GM18519 (cell line): Measurements from ENCODE around the gene LBHD1.
"Not testable (repeated sequence)": the region's sequence is repeated elsewhere in the genome, so short reads cannot be mapped to it uniquely, and the experiment has no call there.

Source experiments
- ATAC-seq: cut with Tn5 transposase; IDR thresholded peaks from one replicate; pipeline ENCODE4 v1.9.1; 2021; ENCODE audit warnings: mild to moderate bottlenecking, moderate library complexity; ENCODE audit not compliant: unreplicated experiment, low FRiP score

LBHD1 gene

DNA sequence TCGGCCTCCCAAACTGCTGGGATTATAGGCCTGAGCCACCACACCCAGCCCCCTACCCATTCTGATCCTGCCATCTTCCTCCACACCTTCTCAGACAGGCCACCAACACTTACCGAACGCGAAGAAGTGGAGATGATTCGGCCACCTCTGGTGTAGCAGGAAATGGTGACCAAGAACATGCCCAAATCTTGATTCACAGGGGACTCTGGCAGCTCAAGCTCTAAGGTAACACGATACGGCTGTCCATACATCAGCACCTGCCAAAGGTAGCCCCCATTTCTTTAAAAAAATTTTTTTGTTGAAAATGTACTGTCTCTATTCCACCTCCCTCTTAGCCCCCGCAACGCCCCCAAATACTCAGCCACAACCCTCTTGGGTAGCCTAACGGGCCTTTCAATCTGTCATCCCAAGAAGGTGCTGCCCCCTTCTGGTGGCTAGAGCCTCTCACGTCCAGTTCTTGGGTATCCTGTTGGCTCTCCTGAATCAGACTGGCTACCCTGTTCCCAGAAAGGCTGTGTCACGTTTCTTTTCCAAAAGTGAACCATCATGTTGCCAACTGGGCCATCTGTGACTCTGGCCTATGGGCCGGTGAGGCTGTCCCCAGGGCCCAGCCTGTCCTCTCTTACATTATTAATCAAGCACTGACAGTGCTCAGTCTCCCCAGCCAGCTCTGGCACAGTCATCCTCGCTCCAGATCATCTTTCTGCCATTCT is 22.5 kb upstream of the LBHD1 start:
- no peak for ATAC-seq

GRCh38 chr11:62693624-62694023 is 21.6 kb upstream of the LBHD1 start:
- ATAC-seq = not testable (repeated sequence)

DNA sequence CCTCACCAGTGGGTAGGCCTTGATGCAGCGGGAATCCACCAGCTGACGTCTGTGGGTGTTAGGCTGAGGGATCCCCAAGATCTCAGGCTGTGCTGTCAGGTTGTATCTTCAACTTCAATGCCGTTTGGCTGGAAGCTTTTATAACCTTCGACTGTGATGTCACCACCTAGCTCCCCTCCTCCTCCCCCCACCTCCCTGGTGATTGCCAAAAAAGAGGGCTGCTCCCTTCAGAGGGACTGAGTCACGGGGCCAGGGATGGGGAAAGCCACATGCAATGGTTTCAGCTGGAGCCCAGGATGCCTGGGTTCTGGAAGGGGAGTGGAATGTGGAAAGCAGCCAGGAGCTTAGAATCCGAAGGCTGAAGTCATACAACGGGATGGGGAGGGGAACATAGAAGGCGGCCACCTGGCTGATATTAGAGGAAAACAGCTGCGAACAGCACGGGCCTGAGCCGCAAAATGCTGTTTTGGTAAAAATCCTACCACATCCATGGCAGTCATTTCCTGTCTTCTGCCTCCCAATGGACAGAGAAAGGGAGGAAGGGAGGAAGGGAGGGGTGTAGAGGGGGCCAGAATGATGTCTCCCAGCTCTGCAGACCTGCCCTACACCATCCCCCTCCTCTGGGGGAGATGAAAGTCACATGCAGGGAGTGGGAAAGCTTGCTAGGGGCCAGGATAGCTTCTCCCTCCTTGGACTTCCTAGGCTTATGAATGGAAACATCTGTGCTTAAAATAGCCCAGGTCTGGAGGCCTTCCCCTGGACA is 17.5 kb upstream of the LBHD1 start, which contains the start of gene LRRN4CL:
Gene LRRN4CL, minus strand, starts transcription at position 110 of the 763 bp plus-strand sequence. CDS start 1,022 bp downstream, outside the sequence.
- no peak for ATAC-seq

DNA sequence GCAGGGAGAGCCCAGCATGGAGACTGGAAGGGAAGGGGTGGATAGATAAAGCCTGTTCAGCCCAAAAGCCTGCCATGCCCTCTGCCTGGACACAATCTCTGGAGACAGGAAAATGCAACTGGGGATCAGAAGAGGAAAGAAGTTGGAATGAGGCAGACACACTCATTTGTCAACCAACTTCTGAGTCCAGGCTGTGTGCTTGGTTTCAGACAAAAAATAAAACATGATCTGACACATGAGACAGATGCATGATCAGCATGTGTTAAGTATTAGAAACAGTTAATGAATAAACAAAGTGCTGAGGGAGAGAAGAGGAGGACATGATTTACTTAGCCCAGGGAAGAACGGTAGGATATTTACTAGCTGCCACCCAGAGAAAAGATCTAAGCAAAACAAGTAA is 16.4 kb upstream of the LBHD1 start:
- ATAC-seq = no peak

- no peak for ATAC-seq
Observed at GRCh38 chr11:62687508-62688396, 15.7 kb upstream of the LBHD1 start.

DNA sequence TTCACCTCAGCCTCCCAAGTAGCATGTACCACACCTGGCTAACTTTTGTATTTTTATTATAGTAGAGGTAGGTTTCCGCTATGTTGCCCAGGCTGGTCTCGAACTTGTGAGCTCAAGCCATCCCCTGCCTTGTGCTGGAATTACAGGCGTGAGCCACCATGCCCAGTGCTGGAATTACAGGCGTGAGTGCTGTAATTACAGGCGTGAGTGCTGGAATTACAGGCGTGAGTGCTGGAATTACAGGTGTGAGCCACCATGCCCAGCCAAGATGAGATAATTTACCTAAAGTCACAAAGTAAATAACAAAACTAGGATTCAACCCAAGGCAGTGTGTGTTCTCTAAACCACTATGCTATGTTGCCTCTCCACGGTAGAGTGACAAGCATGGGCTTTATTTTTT is 10.5 kb upstream of the LBHD1 start:
- no peak for ATAC-seq

GRCh38 chr11:62680825-62681240 is 8.8 kb upstream of the LBHD1 start:
- ATAC-seq = peak; percentile 69

GRCh38 chr11:62678770-62679696 is 7.0 kb upstream of the LBHD1 start, which contains the start of gene UBXN1:
UBXN1 (minus strand) TSS chr11:62679073; CDS start chr11:62678923, 150 bp downstream.
- ATAC-seq = no peak

- no peak for ATAC-seq
Observed at GRCh38 chr11:62678433-62678769, 6.3 kb upstream of the LBHD1 start.

- no peak for ATAC-seq
Observed at GRCh38 chr11:62677714-62678113, 5.6 kb upstream of the LBHD1 start.

GRCh38 chr11:62677156-62677555 is 5.1 kb upstream of the LBHD1 start:
- no peak for ATAC-seq

DNA sequence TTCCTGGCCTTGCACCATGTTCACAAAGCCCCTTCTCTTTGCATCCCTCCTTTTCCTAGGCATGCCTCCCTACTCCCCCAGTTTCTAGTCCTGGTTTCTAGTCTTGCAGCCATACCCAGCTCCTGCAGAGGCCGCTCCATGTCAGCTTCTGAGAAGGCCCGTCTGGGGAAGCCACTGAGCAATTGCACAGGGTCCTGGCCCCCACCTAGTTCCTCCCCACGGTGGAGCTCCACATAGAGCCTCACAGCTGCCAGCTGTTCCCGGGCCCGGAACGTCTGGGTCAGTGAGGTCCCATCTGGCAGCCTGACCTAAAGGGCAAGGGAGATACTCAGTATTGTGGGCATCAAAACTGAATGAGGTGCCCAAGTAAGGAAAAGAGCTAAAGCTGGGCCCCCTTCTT is 4.6 kb upstream of the LBHD1 start:
- ATAC-seq = no peak

DNA sequence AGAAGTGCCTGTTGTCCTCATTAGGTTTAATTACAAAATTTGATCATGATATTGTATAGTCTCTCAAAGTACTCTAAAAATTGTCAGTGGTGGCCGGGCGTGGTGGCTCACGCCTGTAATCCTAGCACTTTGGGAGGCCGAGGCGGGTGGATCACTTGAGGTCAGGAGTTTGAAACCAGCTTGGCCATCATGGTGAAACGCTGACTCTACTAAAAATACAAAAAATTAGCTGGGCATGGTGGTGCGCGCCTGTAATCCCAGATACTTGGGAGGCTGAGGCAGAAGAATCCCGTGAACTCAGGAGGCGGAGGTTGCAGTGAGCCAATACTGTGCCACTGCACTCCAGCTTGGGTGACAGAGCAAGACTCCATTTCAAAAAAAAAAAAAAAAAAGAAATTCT is 3.3 kb upstream of the LBHD1 start:
- ATAC-seq = not testable (repeated sequence)

- ATAC-seq = no peak
Observed at GRCh38 chr11:62673196-62673525, 1.1 kb upstream of the LBHD1 start.

DNA sequence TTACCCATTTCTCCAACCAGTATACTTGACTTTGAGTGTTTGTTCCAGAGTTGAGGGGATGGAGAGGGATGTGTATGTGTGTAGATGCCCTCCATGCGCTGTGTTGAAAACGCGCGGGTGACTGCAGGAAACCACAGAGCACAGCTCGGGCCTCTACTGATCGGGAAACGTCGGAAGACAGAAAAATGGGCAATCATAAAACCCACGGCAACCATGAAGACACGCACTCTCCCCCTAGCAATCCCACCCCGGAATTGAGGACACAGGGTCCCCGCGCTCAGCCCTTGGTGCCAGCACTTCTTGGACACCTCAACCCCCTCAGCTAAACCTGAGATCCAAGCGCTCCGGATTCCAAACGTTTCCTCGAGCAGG is 845 bp downstream of the LBHD1 start:
- ATAC-seq = no peak

DNA sequence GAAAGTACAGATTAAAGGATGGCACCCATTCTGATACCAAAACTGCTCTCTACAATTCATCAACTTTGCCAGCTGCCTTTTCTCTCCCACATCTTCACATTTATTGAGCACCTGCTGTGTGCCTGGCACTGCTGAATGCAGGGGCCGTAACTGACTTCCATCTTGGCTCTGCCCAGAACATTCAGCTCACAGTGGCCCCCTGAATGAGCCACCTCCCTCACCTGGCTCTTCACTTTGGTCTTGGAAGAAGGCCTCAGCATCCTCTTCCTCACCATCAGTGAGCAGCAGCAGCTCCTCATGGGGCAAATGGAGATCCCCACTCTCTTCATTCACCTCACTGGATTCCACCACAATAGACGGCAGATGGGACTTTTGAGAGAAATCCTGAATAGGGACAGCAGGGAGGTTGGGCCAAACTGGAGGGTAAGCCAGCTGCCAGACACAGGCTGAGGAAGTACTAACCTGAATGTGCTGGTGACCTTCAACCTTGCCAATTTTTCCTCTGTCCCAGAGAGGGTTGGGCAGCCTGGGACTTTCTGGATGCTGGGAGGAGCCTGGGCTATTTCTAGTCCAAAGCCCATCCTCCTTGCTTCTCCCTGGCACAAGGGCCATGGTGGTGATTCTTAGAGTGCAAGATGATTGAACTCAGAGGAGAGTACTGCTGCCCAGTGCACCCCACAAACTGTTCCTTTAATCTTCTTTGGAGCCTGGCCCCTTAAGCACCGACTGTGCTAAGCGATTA is 2.5 kb downstream of the LBHD1 start:
- ATAC-seq = no peak

DNA sequence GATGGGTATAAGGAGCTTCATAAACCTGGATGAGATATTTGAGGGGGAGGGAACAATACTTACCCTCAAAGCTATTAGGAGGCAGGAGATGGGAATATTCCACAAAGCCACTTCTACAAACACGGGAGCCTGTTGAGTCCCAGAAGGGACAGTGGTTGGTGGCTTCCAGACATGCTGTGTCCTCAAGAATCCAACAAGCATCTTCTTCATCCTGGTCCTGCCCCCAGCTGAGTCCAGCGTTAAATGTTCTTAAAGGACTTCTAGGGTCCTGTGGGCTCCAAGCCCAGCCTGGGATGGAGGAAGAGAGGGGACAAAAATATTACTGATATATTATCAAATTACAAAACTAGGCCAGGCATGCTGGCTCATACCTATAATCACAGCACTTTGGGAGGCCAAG is 4.6 kb downstream of the LBHD1 start:
- ATAC-seq = no peak

- ATAC-seq = no peak
Observed at GRCh38 chr11:62666259-62666926, 5.7 kb downstream of the LBHD1 start.
